Thoracic aorta (tissue), 2 donors: ENCODE data around the gene PHLDB3. TPM values are rescaled to one million over a fixed set of nuclear protein-coding genes. Genes with fewer than 3 reads are reported as not detected.
"Not testable (repeated sequence)": the region's sequence is repeated elsewhere in the genome, so short reads cannot be mapped to it uniquely, and the experiment has no call there.

Source experiments
- ATAC-seq: fragments of 150-250 bp; one replicate; pipeline ENCODE4 v1.8.0; 2017; ENCODE audit warnings: low read depth; ENCODE audit not compliant: insufficient number of reproducible peaks, low FRiP score
- DNase-seq: peaks from one replicate; pipeline ENCODE4 v3.0.0-alpha.2; 2020; ENCODE audit warnings: low spot score
- H3K27ac ChIP-seq, 2 donors: fragments of 200-600 bp; sonication (generic); 1 replicate in 1 of 2; 2 replicates in 1 of 2; pipeline ENCODE4 v1.5.1; 2016; ENCODE audit warnings: mild to moderate bottlenecking in 2 of 2, moderate library complexity in 2 of 2
- H3K27me3 ChIP-seq: fragments of 200-600 bp; sonication (generic); replicated peaks from 2 replicates; pipeline ENCODE4 v1.6.0; 2016; ENCODE audit warnings: mild to moderate bottlenecking; ENCODE audit not compliant: insufficient read depth
- H3K36me3 ChIP-seq: fragments of 200-600 bp; sonication (generic); one replicate; pipeline ENCODE4 v1.5.1; 2016
- H3K4me1 ChIP-seq, 2 donors: fragments of 200-600 bp; sonication (generic); 1 replicate in 1 of 2; 2 replicates in 1 of 2; pipeline versions ENCODE4 v1.5.1 to v1.6.0; 2016; ENCODE audit warnings: low read depth in 2 of 2, mild to moderate bottlenecking in 1 of 2; ENCODE audit not compliant: control insufficient read depth in 1 of 2
- H3K4me3 ChIP-seq: fragments of 200-600 bp; sonication (generic); 2 replicates; pipeline ENCODE4 v1.5.1; 2016; ENCODE audit warnings: mild to moderate bottlenecking
- H3K9me3 ChIP-seq: fragments of 200-600 bp; sonication (generic); 2 replicates; pipeline ENCODE4 v1.5.1; 2016
- total RNA-seq, 2 donors: library from RNA; depleted of rRNA; stranded (reverse); fragments of >200 nt; gene quantifications; one replicate each; pipeline versions ENCODE4 v1.1.0 to v1.2.3, GENCODE V29; 2016
- TF ChIP-seq, protein P1 (sequence below): fragments of 200-600 bp; sonication (generic); IDR thresholded peaks from one replicate; pipeline ENCODE4 v1.5.1; 2019; ENCODE audit warnings: antibody characterized with exemption

PHLDB3 gene
- total RNA-seq, 2 donors from 2014 or later: 10.0 to 14.7 TPM

DNA sequence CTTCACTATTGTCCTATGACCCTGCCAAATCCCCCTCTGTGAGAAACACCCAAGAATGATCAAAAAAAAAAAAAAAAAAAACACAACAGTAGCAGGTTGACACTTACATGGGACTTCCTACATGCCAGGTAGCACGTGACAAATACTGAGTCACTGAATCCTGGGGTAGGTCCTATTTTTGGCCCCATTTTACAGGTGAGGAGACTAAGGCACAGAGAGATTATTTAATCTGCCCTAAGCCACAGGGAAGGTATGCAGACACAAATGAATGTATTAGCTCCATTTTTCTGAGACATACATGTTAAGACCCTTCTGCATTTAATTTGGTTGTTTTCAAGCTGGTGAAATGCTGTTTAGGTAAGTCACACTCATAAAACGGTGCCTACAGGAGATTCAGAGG is 44.2 kb upstream of the PHLDB3 start:
- TF ChIP-seq, protein P1, sequence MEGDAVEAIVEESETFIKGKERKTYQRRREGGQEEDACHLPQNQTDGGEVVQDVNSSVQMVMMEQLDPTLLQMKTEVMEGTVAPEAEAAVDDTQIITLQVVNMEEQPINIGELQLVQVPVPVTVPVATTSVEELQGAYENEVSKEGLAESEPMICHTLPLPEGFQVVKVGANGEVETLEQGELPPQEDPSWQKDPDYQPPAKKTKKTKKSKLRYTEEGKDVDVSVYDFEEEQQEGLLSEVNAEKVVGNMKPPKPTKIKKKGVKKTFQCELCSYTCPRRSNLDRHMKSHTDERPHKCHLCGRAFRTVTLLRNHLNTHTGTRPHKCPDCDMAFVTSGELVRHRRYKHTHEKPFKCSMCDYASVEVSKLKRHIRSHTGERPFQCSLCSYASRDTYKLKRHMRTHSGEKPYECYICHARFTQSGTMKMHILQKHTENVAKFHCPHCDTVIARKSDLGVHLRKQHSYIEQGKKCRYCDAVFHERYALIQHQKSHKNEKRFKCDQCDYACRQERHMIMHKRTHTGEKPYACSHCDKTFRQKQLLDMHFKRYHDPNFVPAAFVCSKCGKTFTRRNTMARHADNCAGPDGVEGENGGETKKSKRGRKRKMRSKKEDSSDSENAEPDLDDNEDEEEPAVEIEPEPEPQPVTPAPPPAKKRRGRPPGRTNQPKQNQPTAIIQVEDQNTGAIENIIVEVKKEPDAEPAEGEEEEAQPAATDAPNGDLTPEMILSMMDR: no peak
- Histone ChIP-seq H3K4me1 (no peaks in the 10 kb centered on the region), H3K9me3 (no peaks in the 10 kb centered on the region), H3K27me3 (no peaks in the 10 kb centered on the region), H3K36me3 (peaks cover 43% of the 10 kb centered on the region), H3K27ac (no peak overlapping the region), H3K4me3 (no peak overlapping the region)
- ATAC-seq: no peak
- DNase-seq: no peak

DNA sequence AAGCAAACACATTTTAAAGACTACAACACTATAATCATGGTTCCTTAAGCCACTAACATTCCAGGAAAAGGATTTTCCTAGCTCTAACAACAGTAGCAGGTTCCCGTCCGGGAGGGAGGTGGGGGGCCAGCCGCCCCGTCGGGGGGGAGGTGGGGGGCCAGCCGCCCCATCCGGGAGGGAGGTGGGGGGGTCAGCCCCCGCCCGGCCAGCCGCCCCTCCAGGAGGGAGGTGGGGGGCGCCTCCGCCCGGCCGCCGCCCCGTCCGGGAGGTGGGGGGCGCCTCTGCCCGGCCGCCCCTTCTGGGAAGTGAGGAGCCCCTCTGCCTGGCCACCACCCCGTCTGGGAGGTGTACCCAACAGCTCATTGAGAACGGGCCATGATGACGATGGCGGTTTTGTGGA is 43.4 kb upstream of the PHLDB3 start:
- H3K9me3 ChIP-seq, H3K4me1 ChIP-seq, ATAC-seq, H3K4me3 ChIP-seq, H3K27me3 ChIP-seq, DNase-seq, H3K27ac ChIP-seq: not testable (repeated sequence)
- H3K36me3 ChIP-seq: peaks cover 46% of the 10 kb centered on the region

DNA sequence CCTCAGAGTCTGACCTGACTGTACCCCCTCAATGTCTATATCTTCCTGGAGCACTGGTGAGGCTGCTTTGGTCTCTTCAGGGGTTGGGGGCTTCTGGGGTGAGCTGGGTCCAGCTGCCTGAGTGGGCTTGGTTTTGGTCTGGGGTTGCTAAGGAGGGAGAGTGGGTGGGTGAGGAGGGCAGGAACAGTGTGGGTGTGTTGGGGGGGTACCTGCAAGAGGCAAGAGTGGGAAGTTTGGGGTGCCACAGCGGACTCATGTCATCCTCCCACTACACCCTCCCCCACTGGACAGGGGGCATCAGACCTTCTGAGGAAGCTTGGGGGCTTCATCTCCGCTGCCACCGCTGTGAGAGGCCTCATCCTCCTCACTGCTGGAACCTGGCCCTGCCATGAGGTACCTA is 42.0 kb upstream of the PHLDB3 start:
- Histone ChIP-seq H3K27me3 (no peaks in the 10 kb centered on the region), H3K4me1 (no peaks in the 10 kb centered on the region), H3K36me3 (peaks cover 45% of the 10 kb centered on the region), H3K9me3 (no peaks in the 10 kb centered on the region), H3K27ac (no peak overlapping the region), H3K4me3 (no peak overlapping the region)
- TF ChIP-seq, protein P1: no peak
- ATAC-seq: no peak
- DNase-seq: no peak

DNA sequence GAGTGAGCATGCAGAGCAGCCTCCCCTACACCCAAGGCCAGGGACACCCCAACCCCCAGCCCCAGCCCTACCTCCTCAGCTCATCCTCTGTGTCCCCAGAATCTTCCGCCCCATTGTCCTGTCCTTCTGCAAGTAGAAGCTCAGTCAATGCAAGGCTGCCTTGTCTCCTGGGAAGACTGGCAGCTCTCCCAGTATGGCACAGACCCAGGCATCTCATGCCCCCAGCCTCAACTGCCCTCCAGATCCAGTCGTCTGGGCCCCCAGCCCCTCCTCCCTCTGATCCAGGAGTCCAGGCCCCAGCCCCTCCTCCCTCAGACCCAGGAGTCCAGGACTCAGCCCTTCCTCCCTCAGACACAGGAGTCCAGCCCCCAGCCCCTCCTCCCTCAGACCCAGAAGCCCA is 41.4 kb upstream of the PHLDB3 start:
- no peaks in the 10 kb centered on the region for H3K9me3 ChIP-seq
- H3K36me3 ChIP-seq: peaks cover 42% of the 10 kb centered on the region
- H3K27me3 ChIP-seq: no peaks in the 10 kb centered on the region
- TF ChIP-seq, protein P1: no peak
- DNase-seq (no peak), ATAC-seq (no peak)
- H3K4me3 ChIP-seq: no peak overlapping the region
- no peaks in the 10 kb centered on the region for H3K4me1 ChIP-seq
- H3K27ac ChIP-seq: no peak overlapping the region

DNA sequence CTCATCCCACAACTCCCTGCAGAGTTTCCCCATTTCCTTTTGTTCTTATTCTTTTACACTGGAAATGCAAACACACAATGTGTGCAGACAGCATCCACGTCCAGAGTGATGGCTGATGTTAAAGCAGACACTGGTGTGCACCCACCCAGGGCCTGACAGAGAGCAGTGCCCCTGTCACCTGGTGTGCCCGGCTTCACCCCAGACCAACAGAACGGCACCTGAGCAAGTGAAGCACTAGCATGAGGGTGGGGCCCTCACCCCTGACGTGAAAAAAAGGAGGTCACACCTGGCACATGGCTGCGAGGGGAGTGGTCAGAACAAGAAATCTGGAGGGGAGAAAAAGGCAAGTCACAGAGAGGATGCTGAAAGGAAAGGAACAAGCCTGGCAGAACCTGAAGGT is 40.7 kb upstream of the PHLDB3 start:
- Histone ChIP-seq H3K27me3 (no peaks in the 10 kb centered on the region), H3K4me3 (no peak overlapping the region), H3K36me3 (peaks cover 41% of the 10 kb centered on the region), H3K9me3 (no peaks in the 10 kb centered on the region), H3K27ac (no peak overlapping the region), H3K4me1 (no peaks in the 10 kb centered on the region)
- ATAC-seq (no peak), DNase-seq (no peak)
- TF ChIP-seq, protein P1: no peak

DNA sequence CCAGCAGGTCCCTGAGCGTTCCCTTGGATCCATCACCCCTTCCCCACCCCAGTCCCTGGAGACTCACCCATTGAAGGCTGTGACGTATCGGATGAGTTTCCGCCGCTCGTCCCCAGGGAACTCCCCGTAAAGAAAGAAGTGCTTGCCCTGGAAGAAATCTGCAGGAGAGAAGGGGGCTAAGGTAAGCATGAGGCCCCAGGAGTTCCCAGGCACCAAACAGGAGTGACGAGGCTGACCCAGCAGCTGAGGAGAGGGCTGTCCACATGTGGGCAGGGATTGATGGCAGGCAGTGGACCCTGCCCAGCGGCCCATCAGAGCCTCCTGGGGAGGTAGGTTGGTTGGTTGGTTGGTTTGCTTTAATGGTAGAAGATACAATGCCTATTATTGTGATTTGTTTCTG is 39.5 kb upstream of the PHLDB3 start:
- Histone ChIP-seq H3K4me3 (no peak overlapping the region), H3K9me3 (no peaks in the 10 kb centered on the region), H3K27ac (no peak overlapping the region), H3K36me3 (peaks cover 39% of the 10 kb centered on the region), H3K4me1 (no peaks in the 10 kb centered on the region), H3K27me3 (no peaks in the 10 kb centered on the region)
- ATAC-seq (no peak), DNase-seq (no peak)
- TF ChIP-seq, protein P1: no peak
